GF-D8 (cell line): ENCODE results near the gene KRT2.

Source experiments
- DNase-seq: peaks from one replicate; lab custom pipeline; 2025; lab: John Stamatoyannopoulos, UW

The KRT2 gene

GRCh38 chr12:52663420-52663819, 11.4 kb upstream of the KRT2 start:
- DNase-seq = no peak

DNA sequence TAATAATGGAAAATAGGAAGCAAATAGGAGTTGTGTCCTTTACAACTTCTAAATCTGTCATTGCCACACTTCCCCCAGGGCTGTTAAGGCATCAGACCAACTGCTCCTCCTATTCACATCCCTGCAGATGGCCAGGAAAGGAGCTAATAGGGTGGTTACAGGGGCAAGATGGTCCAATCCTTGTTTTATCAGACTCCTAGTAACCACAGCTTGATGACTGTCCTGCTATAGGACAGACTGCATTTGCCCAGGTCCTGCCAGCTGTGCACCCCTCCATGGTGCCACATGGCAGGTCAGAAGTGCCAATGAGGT, 10.9 kb upstream of the KRT2 start:
- DNase-seq = no peak

- no peak for DNase-seq
Measured at GRCh38 chr12:52662093-52662917, 10.3 kb upstream of the KRT2 start.

DNA sequence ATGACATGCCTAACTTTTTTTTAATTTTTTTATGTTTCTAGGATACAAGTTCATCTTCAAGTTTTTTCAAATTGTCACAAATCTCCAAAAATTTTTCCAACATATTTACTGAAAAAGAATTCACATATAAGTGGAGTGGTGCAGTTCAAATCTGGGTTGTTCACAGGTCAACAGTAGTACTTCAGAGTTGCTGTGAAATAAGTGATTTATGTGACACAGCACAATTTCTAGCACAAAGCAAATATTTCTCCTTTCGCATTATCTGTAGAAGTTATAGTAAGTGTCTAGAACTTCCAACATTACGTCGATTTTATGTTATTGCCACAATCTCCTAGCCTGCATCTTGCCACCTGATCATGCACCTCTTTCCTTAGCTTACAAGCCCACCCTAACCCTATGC, 9.7 kb upstream of the KRT2 start:
- no peak for DNase-seq

DNA sequence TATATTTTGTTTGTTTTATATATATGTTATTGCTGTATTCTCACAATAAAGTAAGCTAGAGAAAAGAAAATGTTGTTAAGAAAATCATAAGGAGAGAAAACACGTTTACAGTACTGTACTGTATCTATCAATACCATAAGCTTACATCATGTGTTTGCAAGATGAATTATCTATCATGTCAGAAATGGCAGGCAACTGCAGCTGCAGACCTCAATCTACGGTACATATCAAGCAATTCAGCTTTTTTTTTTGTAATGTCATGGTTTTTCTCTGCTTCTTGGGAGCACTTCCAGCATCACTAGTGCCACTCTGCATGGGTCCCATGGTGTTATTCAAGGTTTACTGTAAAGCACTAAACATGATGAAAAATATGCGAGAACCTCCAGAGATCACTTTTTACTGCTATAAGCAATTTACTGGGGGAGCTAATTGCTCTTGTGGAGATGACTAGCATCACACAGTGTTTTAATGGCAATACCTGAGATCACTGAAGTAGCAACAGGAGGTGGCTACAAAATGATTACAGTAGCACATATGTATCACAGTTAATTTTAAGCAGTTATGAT, 9.0 kb upstream of the KRT2 start:
- DNase-seq = no peak

DNA sequence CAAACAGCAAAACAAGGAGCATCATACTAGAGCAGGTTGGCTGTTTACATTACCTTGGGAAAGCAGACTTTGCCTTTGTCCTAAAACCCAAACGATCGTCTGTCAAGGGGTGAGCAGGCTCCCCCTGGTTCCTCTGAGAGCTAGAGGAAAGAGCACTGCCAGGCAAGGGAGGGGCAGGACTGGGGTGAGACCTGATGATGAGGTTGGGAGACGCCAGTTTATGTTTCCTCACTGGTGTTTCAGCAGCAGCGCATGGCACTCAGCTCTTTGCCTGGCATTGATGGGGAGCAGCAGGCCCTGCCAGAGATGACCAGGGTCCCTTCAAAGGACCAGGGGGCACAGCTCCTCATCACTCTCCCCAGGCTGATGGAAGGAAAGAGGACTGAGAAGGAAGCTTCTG, 7.9 kb upstream of the KRT2 start:
- no peak for DNase-seq

GRCh38 chr12:52659395-52659794, 7.4 kb upstream of the KRT2 start:
- DNase-seq = no peak

DNA sequence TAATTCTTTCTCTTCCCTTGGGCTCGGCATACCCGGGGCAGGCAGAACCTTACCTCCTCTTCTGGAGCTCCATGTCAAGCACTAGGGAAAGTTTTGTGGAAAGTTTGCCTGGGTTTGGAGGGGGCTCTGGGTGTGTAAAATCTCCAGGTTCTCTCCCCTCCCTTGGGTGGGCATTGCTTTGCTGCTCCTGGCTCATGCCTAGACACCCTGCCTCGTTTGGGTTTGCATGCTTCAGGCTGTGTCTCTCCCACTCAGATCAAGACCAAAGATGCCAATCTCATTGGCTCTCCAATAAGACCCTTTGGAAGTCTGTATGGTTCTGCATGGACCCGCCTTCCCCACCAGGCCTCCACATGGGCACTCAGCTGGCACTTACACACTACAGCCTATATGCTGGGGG, 6.2 kb upstream of the KRT2 start:
- no peak for DNase-seq

GRCh38 chr12:52657250-52657902, 5.4 kb upstream of the KRT2 start:
- DNase-seq = no peak

DNA sequence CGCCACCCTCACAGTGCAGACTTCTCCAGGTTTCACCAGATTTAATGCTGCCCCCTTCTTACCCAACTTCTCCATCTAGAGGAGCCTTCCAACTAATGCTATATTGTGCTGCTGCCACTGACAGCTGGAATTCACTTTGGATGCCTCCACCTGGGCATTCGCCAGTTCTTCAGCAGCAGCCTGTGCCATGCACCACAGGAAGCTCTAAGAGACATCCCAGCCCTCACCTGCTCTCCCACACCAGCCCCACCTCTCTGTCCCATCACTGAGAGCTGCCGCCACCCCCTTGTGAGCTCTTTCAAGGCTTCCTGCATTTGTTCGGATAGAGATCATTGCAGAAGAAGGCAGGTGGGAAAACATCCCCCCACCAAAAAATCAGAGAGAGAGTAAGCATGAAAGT, 4.6 kb upstream of the KRT2 start:
- DNase-seq = no peak

GRCh38 chr12:52655720-52656124, 3.7 kb upstream of the KRT2 start:
- DNase-seq = no peak

- no peak for DNase-seq
Measured at GRCh38 chr12:52655251-52655650, 3.2 kb upstream of the KRT2 start.

DNA sequence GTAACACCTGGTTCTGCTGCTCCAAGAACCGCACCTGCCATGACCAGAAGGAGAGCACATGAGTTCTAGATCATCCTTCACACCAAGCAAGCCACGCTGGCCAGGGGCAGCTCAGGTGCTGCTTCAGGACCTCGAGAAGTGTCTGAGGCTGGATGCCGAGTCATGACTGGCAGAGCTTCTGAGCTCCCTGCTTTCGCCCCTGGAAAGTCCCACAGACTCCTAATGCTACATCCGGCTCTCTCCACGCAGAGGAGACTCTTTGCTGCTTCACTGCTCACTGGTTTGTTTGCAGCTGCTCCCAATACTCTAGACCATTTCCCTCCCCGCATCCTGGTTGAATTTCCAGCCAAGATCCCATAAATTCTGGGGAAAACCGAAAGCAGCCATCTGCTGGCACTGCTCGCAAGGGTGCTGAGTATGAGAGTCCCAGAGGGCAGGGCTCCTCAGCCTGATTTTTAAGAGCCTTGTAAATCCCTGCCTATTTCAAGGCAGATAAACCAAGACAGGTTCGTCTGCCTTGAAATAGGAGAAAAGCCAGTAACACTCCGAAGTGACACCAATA, 1.4 kb downstream of the KRT2 start:
- no peak for DNase-seq

- no peak for DNase-seq
Measured at GRCh38 chr12:52649066-52649465, 2.9 kb downstream of the KRT2 start.

DNA sequence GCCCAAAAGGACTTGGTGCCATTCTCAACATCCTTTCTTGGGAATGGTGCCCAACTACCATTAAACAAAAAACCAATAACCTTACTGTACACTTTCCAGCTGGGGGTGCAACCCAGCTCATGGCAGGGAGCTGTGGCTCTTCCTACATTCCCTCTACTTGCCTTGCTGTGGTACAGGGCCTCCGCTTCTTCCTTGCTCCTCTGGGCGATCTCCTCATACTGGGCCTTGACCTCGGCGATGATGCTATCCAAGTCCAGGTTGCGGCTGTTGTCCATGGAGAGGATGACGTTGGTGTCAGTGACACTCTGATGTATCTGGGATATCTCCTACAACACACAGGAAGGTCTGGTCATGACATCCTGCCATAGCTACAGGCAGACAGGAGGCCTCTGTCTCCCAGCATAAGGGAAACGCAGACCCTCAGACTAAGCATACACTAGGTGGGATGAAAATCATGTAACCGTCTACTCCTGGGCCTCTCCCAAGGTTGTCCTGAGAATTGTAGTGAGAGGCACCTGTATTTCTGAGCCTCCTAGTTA, 3.9 kb downstream of the KRT2 start:
- DNase-seq = no peak

- DNase-seq = no peak
Measured at GRCh38 chr12:52647601-52648000, 4.4 kb downstream of the KRT2 start.

GRCh38 chr12:52646613-52647012, 5.4 kb downstream of the KRT2 start:
- no peak for DNase-seq

DNA sequence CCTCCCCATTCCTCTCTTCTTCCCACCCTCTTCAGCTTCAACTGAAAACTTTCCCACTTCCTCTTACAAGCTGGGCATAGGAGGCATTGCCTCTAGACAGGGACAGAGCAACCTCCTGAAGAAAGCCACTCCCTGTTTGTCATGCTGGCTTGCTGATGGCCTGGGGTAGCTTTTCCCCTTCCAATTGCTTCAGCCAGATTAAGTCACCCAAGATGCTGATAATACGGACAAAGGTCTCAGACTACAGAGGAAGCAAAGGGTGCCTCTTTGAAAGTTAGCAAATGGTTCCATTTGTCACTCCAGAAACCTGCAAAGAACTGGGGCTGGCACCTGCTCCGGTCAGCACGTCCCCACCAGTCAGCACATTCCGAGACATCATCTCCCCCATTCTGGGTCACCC, 6.0 kb downstream of the KRT2 start:
- DNase-seq = no peak

DNA sequence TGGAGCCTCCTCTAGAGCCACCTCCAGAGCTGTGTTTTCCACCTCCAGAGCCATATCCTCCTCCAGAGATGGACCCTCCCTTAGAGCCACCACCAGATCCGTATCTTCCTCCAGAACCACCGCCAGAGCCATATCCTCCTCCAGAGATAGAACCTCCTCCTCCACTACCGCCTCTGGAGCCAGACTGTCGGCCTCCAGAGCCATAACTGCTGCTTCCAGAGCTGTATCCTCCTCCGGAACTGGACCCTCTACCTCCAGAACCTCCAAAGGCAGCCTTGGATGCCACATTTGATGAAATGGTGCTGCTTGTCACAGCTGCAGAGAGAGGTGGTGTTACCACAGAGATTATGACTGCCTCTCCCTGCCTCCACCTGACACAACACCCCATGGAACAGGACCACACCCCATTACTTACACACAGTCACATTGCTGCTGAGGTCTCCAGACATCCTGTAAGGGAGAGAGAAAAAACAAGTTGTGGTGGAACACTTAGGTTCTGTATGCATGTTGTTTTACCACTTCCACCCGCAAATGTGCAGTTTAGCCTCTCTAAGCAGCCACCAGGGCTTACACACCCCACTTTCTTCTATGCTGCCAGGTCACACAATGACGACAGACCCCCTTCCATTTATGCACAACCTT, 6.8 kb downstream of the KRT2 start:
- no peak for DNase-seq

- DNase-seq = no peak
Measured at GRCh38 chr12:52644078-52644415, 8.0 kb downstream of the KRT2 start.

GRCh38 chr12:52643233-52644077, 8.6 kb downstream of the KRT2 start:
- no peak for DNase-seq

DNA sequence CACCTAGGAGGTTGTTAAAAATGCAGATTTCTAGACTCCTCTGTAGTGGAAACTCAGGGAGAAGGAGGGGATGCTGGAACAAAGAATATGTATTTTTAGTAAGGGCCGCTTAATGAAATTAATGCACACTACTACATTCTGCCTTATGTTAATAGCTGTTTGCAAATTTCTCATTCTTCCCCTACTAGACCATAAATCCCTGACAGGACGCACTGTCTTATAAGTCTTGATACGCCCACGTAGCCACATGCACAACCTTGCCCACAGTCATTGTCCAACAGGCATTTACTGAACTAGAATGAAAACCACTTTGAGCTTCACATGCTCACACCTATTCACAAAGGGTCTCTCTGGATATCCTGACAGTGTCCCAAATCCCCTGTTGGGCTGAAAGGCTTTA, 10.5 kb downstream of the KRT2 start:
- no peak for DNase-seq
